GM12891 (cell line): Measurements from ENCODE around the gene ZPBP.

Experiments used
- POLR2A ChIP-seq: IDR thresholded peaks from 2 replicates; pipeline ENCODE4 v1.6.1; 2011; ENCODE audit warnings: low read depth, low read length, control low read depth
- POLR2AphosphoS5 ChIP-seq: IDR thresholded peaks from 2 replicates; pipeline ENCODE4 v1.6.1; 2011; ENCODE audit warnings: low read depth, low read length, control low read depth

GRCh38 chr7:49980465-49980864, 112.6 kb downstream of the ZPBP start:
- TF ChIP-seq POLR2A, result no peak
- TF ChIP-seq POLR2AphosphoS5, result no peak
